Measurements from ENCODE around the gene SH3BP2.

DNA sequence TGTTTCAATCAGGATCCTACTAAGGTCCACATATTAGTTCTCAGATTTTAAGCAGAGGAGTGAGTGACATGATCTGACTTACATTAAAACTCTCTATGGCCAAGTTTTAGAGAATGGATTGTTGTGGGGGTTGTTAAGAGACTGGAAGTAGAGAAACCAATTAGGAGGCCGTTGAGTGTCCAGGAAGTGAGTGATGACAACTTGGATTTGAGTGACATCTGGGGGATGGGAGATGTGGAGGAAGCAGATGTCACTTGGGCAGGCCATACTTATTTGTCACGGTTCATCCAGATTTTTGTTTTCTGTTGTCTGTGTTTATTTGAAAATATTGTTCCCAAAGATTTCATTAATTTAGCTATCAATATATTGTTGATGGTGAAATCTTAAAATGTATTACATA is 79.0 kb downstream of the SH3BP2 start:
- TF ChIP-seq POLR2AphosphoS5 (IDR thresholded peaks at IDR 0.05) = no peak
- TF ChIP-seq EZH2 (IDR thresholded peaks at IDR 0.05; ENCODE audit: borderline replicate concordance, insufficient read depth, low read length, poor library complexity, severe bottlenecking) = no peak
- TF ChIP-seq, protein P1, sequence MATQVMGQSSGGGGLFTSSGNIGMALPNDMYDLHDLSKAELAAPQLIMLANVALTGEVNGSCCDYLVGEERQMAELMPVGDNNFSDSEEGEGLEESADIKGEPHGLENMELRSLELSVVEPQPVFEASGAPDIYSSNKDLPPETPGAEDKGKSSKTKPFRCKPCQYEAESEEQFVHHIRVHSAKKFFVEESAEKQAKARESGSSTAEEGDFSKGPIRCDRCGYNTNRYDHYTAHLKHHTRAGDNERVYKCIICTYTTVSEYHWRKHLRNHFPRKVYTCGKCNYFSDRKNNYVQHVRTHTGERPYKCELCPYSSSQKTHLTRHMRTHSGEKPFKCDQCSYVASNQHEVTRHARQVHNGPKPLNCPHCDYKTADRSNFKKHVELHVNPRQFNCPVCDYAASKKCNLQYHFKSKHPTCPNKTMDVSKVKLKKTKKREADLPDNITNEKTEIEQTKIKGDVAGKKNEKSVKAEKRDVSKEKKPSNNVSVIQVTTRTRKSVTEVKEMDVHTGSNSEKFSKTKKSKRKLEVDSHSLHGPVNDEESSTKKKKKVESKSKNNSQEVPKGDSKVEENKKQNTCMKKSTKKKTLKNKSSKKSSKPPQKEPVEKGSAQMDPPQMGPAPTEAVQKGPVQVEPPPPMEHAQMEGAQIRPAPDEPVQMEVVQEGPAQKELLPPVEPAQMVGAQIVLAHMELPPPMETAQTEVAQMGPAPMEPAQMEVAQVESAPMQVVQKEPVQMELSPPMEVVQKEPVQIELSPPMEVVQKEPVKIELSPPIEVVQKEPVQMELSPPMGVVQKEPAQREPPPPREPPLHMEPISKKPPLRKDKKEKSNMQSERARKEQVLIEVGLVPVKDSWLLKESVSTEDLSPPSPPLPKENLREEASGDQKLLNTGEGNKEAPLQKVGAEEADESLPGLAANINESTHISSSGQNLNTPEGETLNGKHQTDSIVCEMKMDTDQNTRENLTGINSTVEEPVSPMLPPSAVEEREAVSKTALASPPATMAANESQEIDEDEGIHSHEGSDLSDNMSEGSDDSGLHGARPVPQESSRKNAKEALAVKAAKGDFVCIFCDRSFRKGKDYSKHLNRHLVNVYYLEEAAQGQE (IDR thresholded peaks at IDR 0.05; ENCODE audit: borderline replicate concordance) = no peak
- TF ChIP-seq, protein P2, sequence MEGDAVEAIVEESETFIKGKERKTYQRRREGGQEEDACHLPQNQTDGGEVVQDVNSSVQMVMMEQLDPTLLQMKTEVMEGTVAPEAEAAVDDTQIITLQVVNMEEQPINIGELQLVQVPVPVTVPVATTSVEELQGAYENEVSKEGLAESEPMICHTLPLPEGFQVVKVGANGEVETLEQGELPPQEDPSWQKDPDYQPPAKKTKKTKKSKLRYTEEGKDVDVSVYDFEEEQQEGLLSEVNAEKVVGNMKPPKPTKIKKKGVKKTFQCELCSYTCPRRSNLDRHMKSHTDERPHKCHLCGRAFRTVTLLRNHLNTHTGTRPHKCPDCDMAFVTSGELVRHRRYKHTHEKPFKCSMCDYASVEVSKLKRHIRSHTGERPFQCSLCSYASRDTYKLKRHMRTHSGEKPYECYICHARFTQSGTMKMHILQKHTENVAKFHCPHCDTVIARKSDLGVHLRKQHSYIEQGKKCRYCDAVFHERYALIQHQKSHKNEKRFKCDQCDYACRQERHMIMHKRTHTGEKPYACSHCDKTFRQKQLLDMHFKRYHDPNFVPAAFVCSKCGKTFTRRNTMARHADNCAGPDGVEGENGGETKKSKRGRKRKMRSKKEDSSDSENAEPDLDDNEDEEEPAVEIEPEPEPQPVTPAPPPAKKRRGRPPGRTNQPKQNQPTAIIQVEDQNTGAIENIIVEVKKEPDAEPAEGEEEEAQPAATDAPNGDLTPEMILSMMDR (IDR thresholded peaks at IDR 0.05; ENCODE audit: poor library complexity, severe bottlenecking) = no peak
- no peak for TF ChIP-seq MXI1 (conservative IDR thresholded peaks at IDR 0.05; ENCODE audit: poor library complexity, severe bottlenecking)
- TF ChIP-seq EP300 (conservative IDR thresholded peaks at IDR 0.05; ENCODE audit: poor library complexity, severe bottlenecking) = no peak

Data from neural cell (in vitro differentiated cells).